HG03196 (cell line): ENCODE data around the gene SYCN.

ENCODE experiments used
- ATAC-seq: cut with Tn5 transposase; IDR thresholded peaks from one replicate; pipeline ENCODE4 v1.9.1; 2021; ENCODE audit not compliant: unreplicated experiment

The SYCN gene

GRCh38 chr19:39172700-39173501, 31.2 kb downstream of the SYCN start:
- ATAC-seq: no peak

- no peak for ATAC-seq
Measured at GRCh38 chr19:39171479-39172465, 32.3 kb downstream of the SYCN start.

- ATAC-seq: no peak
Measured at GRCh38 chr19:39170386-39171231, 33.5 kb downstream of the SYCN start.

- ATAC-seq: no peak
Measured at GRCh38 chr19:39169143-39169810, 34.8 kb downstream of the SYCN start.

- ATAC-seq: no peak
Measured at GRCh38 chr19:39168258-39169142, 35.6 kb downstream of the SYCN start.

GRCh38 chr19:39167461-39168257, 36.4 kb downstream of the SYCN start:
- ATAC-seq: no peak

GRCh38 chr19:39166571-39167391, 37.3 kb downstream of the SYCN start:
- no peak for ATAC-seq

- ATAC-seq: no peak
Measured at GRCh38 chr19:39165857-39166256, 38.2 kb downstream of the SYCN start.

GRCh38 chr19:39164289-39164688, 39.8 kb downstream of the SYCN start:
- no peak for ATAC-seq

- no peak for ATAC-seq
Measured at GRCh38 chr19:39163621-39164020, 40.4 kb downstream of the SYCN start.

- no peak for ATAC-seq
Measured at GRCh38 chr19:39162441-39163043, 41.5 kb downstream of the SYCN start.

- no peak for ATAC-seq
Measured at GRCh38 chr19:39160889-39161672, 43.0 kb downstream of the SYCN start.

GRCh38 chr19:39160523-39160861, 43.6 kb downstream of the SYCN start:
- ATAC-seq: no peak

GRCh38 chr19:39158646-39159260, 45.3 kb downstream of the SYCN start:
- no peak for ATAC-seq

- no peak for ATAC-seq
Measured at GRCh38 chr19:39157997-39158389, 46.1 kb downstream of the SYCN start.

GRCh38 chr19:39157275-39157996, 46.6 kb downstream of the SYCN start:
- ATAC-seq: no peak
